T-helper 2 cell treated with Interferon-gamma antibody and Interleukin-4, amounts not matched to agents 5 μg/mL and 100 μg/mL, for 36 hours (primary cell): ENCODE data around the gene DNAJC30.
A peak's percentile ranks its signal among the peaks of the same experiment; 100 is the strongest.
"Not testable (repeated sequence)": the region's sequence is repeated elsewhere in the genome, so short reads cannot be mapped to it uniquely, and the experiment has no call there.

Experiments
- DNase-seq: peaks from one replicate; pipeline ENCODE4 v3.0.0; 2021; ENCODE audit warnings: low spot score
- H3K27ac Mint-ChIP-seq: one replicate; pipeline ENCODE4 v1.8.0; 2021; ENCODE audit warnings: mild to moderate bottlenecking, mixed read lengths
- H3K27me3 Mint-ChIP-seq: one replicate; pipeline ENCODE4 v1.8.0; 2021; ENCODE audit warnings: low read depth, mixed read lengths
- H3K36me3 Mint-ChIP-seq: one replicate; pipeline ENCODE4 v1.8.0; 2021; ENCODE audit warnings: low read depth, mixed read lengths
- H3K4me1 Mint-ChIP-seq: one replicate; pipeline ENCODE4 v1.8.0; 2021; ENCODE audit warnings: low read depth, mixed read lengths
- H3K4me3 Mint-ChIP-seq: one replicate; pipeline ENCODE4 v1.8.0; 2022; ENCODE audit warnings: mild to moderate bottlenecking, moderate library complexity, mixed read lengths
- H3K9me3 Mint-ChIP-seq: one replicate; pipeline ENCODE4 v1.8.0; 2021; ENCODE audit warnings: mixed read lengths

Gene DNAJC30

DNA sequence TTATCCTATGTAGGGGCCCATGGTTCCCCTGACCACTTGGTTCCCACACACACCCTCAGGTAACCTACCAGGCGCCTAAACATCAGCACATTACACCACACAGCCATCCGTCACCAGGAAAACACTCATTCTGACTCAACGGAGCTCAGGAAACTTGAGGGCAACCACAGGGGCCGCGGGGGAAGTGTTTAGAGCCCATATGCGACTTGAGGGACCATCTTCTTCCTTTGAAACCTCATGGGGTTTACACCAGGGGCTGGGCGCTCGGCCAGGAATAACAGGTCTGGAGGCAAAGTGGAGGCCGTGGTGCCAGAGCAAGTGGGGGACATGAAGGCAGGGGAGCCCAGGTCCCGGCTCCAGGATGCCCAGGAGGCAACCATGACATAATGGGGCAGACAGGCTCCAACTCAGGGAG lies 34.7 kb upstream of the DNAJC30 start:
- Mint-ChIP-seq H3K9me3 (no peaks in the 10 kb centered on the region), H3K4me1 (peaks cover 30% of the 10 kb centered on the region), H3K27ac (peak overlapping the region; percentile 78), H3K4me3 (peak overlapping the region; percentile 83), H3K36me3 (peaks cover 11% of the 10 kb centered on the region), H3K27me3 (peaks cover 14% of the 10 kb centered on the region)
- peak; percentile 85 for DNase-seq

DNA sequence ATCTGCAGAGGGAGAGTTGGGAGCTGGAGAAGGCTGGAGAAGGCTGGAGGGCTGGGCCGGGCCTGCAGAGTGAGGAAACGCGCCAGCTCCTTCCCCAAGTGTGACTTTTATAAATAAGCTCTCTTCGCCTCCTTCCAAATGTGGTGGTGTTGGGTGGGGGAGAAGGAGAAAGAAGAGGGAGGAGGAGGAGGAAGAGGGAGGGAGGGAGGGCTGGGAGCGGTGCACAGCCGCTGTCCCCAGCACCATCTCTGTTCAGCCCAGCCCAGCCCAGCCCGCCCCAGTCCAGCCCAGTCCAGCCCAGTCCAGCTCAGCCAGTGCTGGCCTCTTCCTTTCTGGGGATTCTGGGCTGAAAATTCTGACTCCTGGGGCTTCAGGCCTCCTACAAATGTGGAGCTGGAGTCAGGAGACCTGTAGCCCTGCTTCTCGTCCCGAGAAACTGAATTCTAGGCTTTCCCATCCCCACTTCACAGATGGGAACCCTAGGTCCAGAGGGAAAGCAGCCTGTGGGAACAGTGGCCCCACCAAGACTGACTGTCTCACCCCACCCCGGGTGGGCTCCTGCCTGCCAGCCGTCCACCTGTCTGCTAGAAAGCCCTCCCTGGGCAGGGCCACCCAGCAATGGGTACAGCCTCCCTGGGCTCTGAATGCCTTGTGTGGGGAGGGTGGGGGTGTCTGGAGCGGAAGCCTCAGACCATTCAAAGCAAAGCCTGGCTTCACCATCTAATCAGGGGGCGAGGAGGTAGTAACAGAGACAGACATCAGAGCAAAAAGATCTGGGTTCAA lies 34.0 kb upstream of the DNAJC30 start:
- Mint-ChIP-seq H3K27me3 (peaks cover 12% of the 10 kb centered on the region), H3K36me3 (peaks cover 11% of the 10 kb centered on the region), H3K9me3 (no peaks in the 10 kb centered on the region), H3K4me1 (peaks cover 36% of the 10 kb centered on the region), H3K27ac (peak overlapping the region; percentile 78), H3K4me3 (peak overlapping the region; percentile 83)
- no peak for DNase-seq

DNA sequence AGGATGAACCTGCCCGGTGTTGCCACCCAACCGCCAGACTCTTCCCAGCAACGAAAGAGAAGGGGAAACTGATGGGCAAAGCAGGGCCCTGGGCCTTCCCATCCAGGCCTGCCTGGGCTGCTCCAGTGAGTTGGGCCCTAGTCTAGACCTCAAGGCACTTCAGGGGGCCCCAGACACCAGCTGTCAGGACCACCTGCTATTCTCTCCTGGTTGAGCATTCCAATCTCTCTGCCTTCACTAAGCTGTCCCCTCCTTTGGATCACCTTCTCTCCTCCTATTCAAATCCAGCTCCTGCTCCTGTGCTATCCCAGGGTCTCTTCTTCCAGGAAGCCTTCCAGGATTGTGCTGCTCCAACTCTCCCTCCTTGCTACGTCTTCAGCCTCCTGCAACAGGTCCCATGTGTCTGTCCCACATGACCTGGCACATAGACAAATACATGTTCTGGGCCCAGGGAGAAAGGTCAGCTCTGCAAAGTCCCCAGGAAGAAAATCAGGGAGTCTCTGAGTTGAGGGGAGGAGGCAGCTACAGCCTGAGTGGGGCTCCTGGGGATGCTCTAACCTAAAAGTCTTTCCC lies 33.2 kb upstream of the DNAJC30 start:
- H3K27me3 Mint-ChIP-seq = peaks cover 12% of the 10 kb centered on the region

DNA sequence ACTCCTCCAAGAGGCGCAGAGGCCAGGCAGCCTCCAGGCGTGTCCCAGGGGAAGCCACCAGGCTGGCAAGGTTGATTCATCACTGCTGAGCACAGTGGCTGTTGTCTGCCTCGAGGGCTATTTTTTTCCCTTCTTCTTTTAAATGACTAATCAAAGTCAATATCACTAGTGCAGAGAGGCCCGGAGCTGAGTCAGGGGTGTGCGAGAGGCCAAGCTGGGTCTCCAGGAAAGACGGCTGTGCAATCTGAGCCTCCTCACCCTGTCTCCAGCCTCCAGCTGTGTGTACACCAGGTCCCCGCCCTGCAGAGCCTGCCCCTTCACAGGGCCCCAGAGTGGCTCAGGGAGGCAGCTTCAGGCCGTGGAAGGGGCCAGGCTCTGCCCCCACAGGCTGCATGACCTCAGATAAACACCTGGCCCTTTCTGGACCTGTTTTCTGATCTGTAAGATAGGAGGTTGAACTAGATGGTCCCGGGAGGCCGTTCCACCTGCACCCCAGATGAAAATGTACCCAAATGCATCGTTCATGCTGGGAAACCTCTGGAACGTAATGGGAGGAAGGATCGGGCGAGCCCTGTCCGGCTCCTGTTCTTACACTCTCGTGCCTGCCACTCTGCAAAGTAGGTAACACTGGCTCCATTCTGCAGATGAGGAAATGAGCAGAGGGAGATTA lies 32.5 kb upstream of the DNAJC30 start:
- Mint-ChIP-seq H3K4me1 (peaks cover 36% of the 10 kb centered on the region), H3K4me3 (no peak overlapping the region), H3K27me3 (peaks cover 11% of the 10 kb centered on the region), H3K27ac (no peak overlapping the region), H3K36me3 (peaks cover 11% of the 10 kb centered on the region), H3K9me3 (no peaks in the 10 kb centered on the region)
- DNase-seq = peak; percentile 77

More for the DNA sequence above, 33.2 kb upstream of the DNAJC30 start:
- Mint-ChIP-seq H3K4me3 (peak overlapping the region; percentile 13), H3K36me3 (peaks cover 11% of the 10 kb centered on the region), H3K4me1 (peaks cover 36% of the 10 kb centered on the region), H3K9me3 (no peaks in the 10 kb centered on the region), H3K27ac (no peak overlapping the region)
- DNase-seq = no peak

DNA sequence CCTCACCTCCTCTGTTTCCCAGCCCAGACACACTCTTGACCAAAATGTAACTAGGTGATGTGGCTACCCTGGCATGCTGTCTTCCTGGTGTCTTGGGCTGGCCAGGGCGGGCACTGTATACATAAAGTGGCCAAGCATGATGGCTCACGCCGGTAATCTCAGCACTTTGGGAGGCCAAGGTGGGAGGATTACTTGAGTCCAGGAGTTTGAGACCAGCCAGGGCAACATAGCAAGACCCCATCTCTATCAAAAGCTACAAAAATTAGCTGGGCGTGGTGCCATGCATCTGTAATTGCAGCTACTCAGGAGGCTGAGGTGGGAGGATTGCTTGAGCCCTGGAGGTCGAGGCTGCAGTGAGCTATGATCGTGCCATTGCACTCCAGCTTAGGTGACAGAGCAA lies 30.1 kb upstream of the DNAJC30 start:
- H3K27me3 Mint-ChIP-seq, DNase-seq, H3K9me3 Mint-ChIP-seq, H3K4me3 Mint-ChIP-seq, H3K27ac Mint-ChIP-seq: not testable (repeated sequence)
- peaks cover 11% of the 10 kb centered on the region for H3K36me3 Mint-ChIP-seq
- peaks cover 30% of the 10 kb centered on the region for H3K4me1 Mint-ChIP-seq

DNA sequence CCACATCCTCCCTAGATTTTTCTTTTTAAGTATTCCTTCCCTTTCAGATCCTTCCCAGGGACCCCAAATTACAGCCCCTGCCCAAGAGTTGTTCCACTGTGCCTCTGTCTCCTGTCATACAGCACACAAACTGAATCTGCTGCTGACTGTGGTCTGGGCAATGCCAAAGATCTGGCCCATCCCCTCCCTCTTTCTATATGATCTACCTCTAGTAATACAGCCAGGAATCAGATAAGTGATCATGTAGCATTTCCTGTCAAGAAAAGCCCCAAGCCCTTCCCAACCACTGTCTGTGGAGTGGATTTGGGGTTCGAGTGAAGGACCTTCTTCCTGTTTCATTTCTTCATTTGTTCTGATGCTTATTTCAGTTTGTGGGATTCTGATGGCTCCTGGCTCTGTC lies 29.5 kb upstream of the DNAJC30 start:
- DNase-seq = no peak
- H3K4me3 Mint-ChIP-seq = no peak overlapping the region
- no peaks in the 10 kb centered on the region for H3K9me3 Mint-ChIP-seq
- H3K36me3 Mint-ChIP-seq = peaks cover 11% of the 10 kb centered on the region
- H3K27ac Mint-ChIP-seq = no peak overlapping the region
- peaks cover 25% of the 10 kb centered on the region for H3K4me1 Mint-ChIP-seq
- peaks cover 5% of the 10 kb centered on the region for H3K27me3 Mint-ChIP-seq

DNA sequence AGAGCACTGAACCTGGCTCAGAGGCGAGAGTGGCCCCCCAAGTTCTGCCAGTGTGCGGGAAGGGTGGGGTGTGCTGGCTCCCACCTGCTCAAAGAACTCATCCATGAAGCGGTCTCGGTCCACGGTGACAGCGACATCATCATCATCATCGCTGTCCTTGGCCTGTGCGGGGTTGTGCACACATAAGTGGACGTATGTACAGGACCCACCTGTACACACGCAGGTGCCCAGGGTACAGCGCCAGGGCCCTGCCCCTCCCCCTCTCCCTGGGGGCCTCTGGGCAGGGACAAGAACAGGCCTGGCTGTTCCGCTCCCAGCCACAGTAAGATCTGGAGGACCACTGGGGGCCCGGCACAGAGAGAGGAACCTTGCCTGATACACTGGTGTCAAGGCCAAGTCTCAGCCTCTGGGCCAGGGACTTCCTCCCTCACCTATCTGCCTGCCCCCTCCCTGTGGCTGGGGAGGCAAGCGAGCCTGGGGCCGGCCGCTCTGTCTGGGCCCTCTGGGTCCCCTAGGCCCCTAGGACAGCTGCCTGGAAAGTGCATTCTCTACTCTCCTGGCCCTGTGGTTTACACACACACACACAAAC lies 25.8 kb upstream of the DNAJC30 start:
- H3K4me3 Mint-ChIP-seq = no peak overlapping the region
- H3K27ac Mint-ChIP-seq = no peak overlapping the region
- no peaks in the 10 kb centered on the region for H3K9me3 Mint-ChIP-seq
- peaks cover 10% of the 10 kb centered on the region for H3K4me1 Mint-ChIP-seq
- peaks cover 3% of the 10 kb centered on the region for H3K36me3 Mint-ChIP-seq
- no peak for DNase-seq
- H3K27me3 Mint-ChIP-seq = peaks cover 2% of the 10 kb centered on the region

DNA sequence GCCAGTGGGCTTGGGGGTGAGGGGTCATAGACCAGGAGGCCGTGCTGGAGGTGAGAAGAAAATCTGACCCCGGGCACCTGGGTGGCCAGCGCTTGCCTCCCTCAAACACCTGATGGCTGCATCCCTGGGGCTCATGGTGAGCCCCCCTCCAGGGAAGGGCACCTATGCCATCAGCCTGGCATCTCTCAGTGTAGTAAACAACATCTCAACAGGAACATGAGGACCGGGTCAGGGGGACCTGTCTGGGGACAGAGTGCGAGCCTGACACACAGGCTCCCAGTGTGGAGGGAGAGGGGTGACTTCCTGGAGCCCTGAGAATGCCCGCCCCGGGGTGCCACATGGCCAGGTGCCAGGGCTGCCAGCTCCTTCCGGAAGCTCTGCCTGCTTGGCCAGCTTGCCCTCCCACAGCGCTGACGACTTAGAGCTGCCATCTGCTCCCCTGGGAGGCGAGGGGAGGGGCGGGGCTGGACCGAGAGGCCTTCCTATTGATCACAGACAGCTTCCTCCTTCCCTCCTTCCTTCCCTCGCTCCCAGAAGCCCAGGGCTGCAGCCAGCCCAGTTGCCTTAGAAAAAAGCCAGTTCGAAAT lies 23.9 kb upstream of the DNAJC30 start:
- H3K36me3 Mint-ChIP-seq = peaks cover 6% of the 10 kb centered on the region
- H3K27me3 Mint-ChIP-seq = no peaks in the 10 kb centered on the region
- H3K4me1 Mint-ChIP-seq = no peaks in the 10 kb centered on the region
- peak overlapping the region; percentile 39 for H3K27ac Mint-ChIP-seq
- no peaks in the 10 kb centered on the region for H3K9me3 Mint-ChIP-seq
- H3K4me3 Mint-ChIP-seq = no peak overlapping the region
- DNase-seq = no peak

DNA sequence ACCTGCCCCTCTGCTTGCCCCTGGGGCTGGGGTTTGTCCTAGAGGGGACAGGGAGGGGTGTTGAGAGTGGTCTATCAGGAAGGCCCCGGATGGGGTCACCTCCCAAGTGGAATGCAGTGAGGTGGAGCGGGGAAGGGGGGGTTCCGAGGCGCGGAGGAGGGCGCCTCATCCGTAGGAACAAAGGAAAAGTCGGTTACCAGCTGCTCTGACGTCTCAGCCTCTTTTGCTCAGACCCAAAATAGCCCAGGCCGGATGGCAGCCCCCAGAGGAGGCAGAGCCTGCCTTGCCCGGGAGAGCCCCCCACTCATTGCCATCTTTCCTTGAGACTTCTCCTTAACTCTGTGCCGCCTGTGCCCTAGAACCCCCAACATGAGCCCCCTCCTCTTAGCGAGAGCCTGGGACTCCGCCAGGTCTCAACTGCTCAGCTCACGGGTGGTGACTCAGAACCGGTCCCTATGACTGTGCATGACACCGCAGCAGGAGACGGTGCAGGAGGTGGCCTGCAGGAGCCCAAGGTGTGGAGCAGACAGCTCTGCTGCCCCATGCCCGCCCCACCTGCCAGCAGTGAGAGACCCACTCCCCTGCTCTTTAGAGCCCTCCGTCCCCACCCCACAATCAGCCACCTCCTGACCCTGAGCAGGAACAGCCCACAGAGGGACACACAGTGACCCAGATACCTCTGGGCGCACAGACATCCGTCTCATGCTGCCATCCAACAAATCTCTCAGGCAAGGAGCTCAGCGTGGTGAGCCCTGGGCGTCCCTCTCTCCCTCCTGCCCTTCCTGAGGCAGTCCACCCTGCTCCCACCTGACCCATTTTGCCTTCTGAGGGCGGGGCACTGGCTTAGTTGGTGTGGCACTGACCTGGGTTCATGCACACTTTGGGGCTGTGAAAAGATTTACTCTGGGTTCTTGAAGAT lies 23.1 kb upstream of the DNAJC30 start:
- H3K27me3 Mint-ChIP-seq = no peaks in the 10 kb centered on the region
- H3K9me3 Mint-ChIP-seq = no peaks in the 10 kb centered on the region
- H3K27ac Mint-ChIP-seq = peak overlapping the region; percentile 39
- H3K4me3 Mint-ChIP-seq = no peak overlapping the region
- H3K4me1 Mint-ChIP-seq = no peaks in the 10 kb centered on the region
- H3K36me3 Mint-ChIP-seq = peaks cover 14% of the 10 kb centered on the region
- no peak for DNase-seq

DNA sequence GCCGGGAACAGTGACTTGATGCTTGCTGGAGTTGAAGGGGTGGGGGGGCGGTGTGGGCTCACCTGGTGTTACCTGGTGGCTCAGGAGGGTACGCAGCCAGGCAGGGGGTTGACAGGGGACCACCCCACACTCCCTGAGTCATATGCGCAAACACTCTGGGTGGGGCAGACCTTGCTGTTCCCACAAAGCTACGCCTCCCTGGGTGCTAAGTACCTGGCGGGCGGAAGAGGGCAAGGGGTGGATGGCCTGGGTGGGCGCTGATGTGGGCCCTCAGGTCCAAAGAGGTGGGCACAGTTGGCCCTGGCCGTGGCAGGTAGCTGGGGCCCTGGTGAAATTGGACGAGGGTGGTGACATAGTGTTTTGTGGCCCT lies 22.3 kb upstream of the DNAJC30 start:
- DNase-seq = no peak
- no peak overlapping the region for H3K4me3 Mint-ChIP-seq
- no peaks in the 10 kb centered on the region for H3K4me1 Mint-ChIP-seq
- peaks cover 14% of the 10 kb centered on the region for H3K36me3 Mint-ChIP-seq
- no peaks in the 10 kb centered on the region for H3K9me3 Mint-ChIP-seq
- H3K27ac Mint-ChIP-seq = no peak overlapping the region
- H3K27me3 Mint-ChIP-seq = no peaks in the 10 kb centered on the region

DNA sequence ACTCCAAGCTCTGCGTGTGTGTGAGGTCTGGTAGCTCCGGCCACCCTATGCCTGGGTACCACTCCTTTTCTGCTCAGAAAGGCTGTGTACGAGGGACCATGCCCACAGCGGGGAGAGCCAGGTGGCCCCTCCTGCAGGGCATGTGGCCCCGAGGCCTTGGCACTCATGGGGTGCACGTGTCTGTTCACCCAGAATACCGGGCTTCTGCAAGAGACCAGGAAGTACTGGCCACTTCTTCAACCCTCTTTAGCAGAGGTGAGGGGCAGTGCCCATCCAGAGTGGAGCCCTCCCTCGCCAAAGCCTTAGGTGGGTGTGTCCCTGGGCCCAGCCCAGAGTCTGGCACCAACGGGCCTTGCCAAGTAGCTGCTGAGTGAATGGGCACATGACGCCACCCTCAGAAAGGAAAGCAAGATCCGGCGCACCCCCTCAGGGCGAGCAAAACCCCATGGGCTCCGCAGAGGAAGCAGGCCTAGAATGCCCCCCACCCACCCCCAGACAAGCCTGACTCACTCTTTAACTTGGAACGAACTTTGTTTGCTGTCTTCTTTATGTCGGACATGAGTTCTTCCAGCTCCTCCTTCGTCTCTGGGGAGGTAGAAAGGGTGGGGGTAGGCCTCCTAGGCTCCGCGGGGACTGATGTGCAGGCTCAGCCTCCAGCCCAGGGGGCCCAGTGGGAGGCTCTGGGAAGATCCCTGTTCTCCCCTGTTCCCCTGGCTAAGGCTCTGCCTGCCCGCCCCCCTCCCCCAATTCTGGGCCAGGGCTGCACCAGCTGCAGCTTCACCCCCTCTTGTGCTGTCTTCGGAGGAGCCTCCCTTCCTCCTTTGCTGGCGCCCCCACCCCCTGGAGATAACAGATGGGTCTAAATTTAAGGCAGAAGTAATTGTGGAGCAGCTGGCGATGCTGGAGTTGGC lies 21.6 kb upstream of the DNAJC30 start:
- H3K27me3 Mint-ChIP-seq = no peaks in the 10 kb centered on the region
- H3K27ac Mint-ChIP-seq = no peak overlapping the region
- H3K9me3 Mint-ChIP-seq = no peaks in the 10 kb centered on the region
- no peaks in the 10 kb centered on the region for H3K4me1 Mint-ChIP-seq
- peaks cover 14% of the 10 kb centered on the region for H3K36me3 Mint-ChIP-seq
- DNase-seq = no peak
- no peak overlapping the region for H3K4me3 Mint-ChIP-seq

DNA sequence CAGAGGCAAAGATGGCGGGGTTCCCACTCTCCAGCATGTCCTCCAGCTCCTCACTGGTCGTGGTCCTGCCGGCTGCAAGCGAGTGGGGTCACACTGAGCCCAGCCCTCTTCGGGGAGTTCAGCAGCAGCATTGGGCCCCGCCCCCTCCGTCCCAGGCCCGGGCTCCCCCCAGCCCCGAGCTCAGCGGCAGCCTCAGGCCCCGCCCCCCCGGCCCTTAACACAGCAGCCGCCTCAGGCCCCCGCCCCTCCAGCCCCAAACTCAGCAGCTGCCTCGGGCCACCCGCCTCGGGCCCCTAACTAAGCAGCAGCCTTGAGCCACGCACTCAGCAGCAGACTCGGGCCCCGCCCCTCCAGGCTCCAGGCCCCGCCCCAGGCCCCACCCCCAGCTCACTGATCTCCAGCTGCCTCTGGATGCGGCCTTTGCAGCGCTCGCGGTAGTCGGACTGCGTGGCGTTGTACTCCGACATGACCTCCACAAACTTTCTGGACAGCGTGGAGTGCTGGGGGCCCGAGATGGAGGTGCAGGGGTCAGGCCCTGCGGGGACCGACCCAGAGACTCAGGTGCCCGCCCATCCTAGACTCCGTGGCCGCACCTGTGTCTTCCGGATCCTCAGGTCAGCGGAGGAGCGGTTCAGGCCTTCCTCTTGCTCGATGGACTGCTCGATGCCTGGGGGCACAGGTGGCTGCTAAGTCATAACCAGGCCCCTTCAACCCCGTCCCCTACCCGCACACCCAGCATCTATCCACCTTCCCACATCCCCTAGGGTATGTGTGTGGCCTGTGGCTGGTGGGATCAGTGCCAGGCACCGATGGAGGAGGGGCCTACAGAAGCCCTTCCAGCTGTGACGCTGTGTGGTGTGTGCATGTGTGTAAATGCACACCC lies 20.7 kb upstream of the DNAJC30 start:
- no peak for DNase-seq
- Mint-ChIP-seq H3K4me3 (no peak overlapping the region), H3K36me3 (peaks cover 15% of the 10 kb centered on the region), H3K27me3 (no peaks in the 10 kb centered on the region), H3K9me3 (no peaks in the 10 kb centered on the region), H3K27ac (no peak overlapping the region), H3K4me1 (no peaks in the 10 kb centered on the region)
